ENCODE data around the gene CS.
"Not testable (repeated sequence)": the region's sequence is repeated elsewhere in the genome, so short reads cannot be mapped to it uniquely, and the experiment has no call there.

The CS gene

DNA sequence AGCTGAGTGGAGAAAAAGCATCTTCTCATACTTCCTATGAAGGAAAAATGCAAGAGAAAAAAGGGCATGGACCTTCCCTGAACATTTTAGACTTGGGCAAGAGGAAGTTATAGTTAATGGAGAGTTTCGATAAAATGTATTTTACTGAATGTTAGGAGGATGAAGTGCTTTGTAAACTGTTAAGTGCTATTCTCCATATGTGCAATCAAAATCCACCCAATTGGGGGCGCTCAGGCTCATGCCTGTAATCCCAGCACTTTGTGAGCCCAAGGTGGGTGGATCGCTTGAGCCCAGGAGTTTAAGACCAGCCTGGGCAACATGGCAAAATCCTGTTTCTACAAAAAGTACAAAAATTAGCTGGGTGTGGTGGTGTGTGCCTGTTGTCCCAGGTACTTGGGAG lies 17.5 kb upstream of the CS start:
- DNase-seq: no peak

- peak; percentile 86 to 90 for DNase-seq
These were observed 15.7 kb upstream of the CS start, which contains the start of gene CNPY2 for GRCh38 chr12:56315622-56316473. Gene CNPY2 (minus strand): TSS chr12:56315988. CDS start chr12:56315217, 771 bp downstream.

- no peak for DNase-seq
These were observed 15.1 kb upstream of the CS start for GRCh38 chr12:56315249-56315621.

- no peak for DNase-seq
These were observed 10.9 kb upstream of the CS start for GRCh38 chr12:56311003-56311402.

GRCh38 chr12:56308714-56309113 lies 8.6 kb upstream of the CS start:
- DNase-seq: no peak

- DNase-seq: no peak
These were observed 7.3 kb upstream of the CS start for GRCh38 chr12:56307221-56307965.

DNA sequence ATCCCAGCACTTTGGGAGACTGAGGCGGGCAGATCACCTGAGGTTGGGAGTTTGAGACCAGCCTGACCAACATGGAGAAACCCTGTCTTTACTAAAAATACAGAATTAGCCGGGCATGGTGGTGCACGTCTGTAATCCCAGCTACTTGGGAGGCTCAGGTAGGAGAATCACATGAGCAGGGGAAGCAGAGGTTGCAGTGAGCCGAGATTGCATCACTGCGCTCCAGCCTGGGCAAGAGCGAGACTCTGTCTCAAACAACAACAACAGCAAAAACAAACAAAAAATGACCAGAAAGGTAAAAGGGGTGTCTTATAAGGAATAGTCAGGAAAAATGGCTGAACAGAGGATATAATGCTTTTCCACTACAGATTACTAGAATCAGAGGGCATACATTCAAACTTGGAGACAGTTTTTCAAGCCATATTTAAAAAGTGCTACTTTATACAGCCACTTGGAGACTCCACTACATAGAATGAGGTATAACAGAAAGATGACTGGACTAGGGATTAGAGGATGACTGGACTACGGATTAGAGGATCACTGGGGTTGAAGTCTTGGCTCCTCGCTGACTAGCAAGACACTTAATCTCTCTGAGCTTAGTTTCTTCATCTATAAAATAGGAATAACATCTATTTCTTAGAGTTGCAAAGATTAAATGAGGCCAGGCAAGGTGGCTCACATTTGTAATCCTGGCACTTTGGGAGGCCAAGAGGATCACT lies 4.9 kb upstream of the CS start:
- DNase-seq: no peak

DNA sequence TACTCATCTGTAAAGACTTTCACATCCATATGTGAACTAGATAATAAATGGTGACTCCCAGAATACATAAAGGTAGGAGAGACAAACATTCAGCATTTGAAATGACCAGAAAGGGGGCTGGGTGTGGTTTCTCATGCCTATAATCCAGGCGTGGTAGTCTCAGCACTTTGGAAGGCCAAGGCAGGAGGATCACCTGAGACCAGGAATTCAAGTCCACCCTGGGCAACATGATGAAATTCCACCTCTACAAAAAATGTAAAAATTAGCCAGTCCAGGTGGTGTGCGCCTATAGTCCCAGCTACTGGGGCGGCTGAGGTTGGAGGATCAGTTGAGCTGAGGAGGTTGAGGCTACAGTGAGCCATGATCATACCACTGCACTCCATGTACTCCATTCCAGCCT lies 4.1 kb upstream of the CS start:
- no peak for DNase-seq

- DNase-seq: no peak
These were observed 724 bp upstream of the CS start for GRCh38 chr12:56300644-56301464.

DNA sequence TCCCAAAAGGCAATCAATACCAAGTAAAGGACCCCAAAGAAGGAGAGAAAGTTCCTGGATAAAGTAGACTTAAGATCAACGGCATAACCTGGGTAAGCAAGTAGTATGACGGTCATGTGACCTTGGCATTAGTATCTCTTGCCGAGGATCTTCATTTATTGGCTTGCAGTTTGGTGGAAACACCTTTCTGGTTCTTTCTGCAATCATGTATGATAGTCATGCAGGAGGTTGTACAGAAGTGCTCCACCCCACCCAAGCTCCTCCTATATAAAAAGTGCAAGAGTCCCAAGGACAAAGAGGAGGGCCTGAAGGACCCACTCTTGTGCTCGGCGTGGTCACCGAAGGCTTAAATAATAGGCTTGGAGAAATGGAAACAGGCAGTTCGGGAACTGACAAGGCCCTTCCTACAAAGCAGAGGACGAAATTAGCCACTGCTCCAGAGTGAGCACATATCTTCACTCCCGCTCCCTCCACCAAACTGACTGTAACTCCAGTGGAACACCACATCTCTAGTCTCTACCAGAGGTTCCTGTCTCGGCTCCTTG lies 750 bp downstream of the CS start:
- DNase-seq: peak; percentile 9 to 18

DNA sequence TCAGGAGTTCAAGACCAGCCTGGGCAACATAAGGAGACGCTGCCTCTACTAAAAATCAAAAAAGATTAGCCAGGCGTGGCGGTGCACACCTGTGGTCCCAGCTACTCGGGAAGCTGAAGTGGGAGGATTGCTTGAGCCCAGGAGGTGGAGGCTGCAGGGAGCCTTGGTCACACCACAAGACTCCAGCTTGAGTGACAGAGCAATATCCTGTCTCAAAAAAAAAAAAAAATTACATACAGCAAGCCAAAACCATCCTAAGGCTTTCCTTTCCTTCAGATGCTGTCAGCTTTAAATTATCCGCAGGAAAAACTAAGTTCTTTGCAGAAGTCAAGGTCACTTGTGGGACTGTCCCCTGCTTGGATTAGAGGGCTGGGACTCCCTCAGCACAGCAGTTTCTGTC lies 1.3 kb downstream of the CS start:
- DNase-seq: no peak

GRCh38 chr12:56297400-56297799 lies 2.7 kb downstream of the CS start:
- no peak for DNase-seq

GRCh38 chr12:56296295-56296694 lies 3.8 kb downstream of the CS start:
- no peak for DNase-seq

- no peak for DNase-seq
These were observed 6.3 kb downstream of the CS start for GRCh38 chr12:56293795-56294194.

DNA sequence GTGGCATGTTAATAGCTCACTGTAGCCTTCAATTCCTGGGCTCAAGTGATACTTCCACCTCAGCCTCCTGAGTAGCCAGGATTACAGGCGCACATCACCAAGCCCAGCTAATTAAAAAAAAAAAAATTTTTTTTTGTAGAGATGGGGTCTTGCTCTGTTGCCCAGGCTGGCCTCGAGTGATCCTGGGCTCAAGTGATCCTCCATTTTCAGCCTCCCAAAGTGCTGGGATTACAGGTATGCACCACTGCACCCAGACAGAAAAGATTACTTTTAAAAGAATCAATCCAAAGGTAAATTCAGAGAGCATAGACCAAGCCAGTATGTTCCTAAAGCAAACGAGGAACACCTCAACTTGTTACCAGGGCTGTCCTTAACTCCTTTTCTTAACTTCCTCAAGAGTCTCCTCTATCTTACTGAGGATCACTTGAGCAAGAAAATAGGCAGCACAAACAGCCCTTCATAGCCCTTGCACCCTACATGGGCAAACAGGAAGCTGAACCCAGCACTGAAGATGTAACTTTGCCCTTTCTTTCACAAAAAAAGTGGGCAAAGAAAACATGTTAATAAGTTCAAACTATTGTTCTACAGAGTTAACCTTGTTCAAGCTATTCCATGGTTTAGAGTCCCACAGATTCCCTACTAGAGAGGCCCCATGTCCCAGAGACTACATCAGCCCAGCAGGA lies 11.3 kb downstream of the CS start:
- DNase-seq: no peak

DNA sequence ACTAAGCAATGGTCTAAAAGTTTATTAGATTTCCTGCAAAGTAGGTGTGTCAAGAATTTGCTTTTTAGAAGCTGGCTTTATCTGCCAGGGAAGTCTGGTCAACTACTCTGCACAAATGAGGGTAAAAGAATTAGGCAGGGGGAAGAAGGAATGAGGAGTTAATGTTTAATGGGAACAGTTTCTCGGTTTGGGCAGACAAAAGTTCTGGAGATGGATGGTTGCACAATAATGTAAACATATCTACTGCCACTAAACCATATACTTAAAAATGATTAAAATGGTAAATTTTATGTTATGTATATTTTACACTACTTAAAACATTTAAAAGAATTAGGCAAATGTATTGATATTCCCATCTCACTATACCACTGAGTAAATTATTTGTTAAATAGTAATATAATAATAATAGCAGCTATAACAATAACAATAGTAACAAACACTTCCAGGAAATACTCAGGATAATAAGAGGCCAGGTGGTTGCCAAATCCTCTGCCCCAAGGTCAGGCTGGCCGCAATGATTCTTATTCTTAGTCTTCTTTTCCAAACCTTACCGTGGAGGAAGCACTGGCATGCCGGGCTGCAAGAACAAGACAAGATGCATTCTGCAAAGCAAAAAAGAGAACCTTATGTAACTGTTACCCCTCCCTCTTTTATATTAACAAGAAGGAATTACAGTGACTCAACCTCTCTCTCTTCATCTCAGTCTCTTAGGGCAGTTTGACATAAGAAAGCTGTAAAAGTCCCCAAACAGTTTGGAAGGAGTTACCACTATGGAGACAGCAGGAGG lies 13.9 kb downstream of the CS start:
- DNase-seq: no peak

DNA sequence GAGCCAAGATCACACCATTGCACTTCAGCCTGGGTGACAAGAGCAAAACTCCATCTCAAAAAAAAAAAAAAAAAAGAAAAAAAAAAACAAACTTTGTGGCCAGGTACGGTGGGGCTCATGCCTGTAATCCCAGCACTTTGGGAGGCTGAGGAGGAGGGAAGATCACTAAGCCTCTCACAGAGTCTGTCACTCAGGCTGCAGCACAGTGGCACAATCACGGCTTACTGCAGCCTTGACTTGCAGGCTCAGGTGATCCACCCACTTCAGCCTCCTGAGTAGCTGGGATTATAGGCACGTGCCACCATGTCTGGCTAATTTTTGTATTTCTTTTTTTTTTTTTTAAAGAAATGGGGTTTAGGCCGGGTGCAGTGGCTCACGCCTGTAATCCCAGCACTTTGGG lies 15.9 kb downstream of the CS start:
- DNase-seq: not testable (repeated sequence)

DNA sequence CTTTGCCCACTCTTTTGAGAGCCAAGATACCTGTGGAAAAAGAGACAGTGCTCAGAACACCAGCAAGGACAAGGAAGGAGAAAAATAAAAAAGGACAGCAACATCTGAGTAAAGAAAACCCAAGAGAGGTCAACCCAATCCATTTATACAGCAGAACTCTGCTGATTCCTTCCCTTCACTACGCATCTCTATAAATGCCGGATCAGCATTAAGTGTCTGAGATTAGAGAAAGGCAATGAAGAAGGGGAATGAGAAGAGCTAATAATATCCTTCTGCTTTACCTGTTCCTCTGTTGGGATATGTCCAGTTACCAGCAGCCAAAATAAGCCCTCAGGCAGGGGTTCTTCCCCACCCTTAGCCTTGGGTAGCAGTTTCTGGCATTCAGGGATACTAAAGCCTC lies 17.6 kb downstream of the CS start:
- DNase-seq: no peak

DNA sequence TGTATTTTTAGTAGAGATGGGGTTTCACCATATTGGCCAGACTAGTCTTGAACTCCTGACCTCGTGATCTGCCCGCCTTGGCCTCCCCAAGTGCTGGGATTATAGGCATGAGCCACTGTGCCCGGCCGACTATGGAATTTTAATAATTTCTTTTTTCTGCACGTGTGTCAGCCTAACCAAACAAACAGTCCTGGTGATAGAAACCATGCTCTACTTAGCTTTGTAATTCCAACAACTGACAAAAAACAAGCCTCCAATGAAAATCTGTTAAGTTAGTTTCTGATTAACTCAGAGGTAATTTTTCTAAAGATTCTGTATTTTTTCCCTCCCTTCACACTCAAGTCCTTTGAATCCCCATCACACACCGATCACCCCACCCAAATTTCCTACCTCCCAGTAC lies 18.1 kb downstream of the CS start:
- DNase-seq: no peak

DNA sequence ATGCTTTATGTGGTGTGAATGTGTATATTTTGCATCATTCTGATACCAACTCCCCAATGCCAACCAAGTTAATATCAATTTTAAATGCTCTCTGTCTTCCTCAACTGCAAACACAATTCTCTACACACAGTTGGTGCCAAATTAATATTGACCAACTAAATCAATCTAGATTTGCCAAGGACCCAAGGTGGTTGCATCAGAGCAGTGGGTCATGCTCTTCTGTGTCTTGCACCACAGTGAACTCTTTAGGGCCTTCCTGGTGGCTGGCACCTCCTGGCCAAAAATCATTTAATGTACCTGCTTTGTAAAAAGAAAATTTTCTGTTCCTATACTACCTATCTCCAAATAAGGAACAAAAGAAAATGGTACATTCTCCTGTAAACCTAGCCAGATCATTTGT lies 19.3 kb downstream of the CS start:
- DNase-seq: no peak

GRCh38 chr12:56278905-56279304 lies 21.2 kb downstream of the CS start:
- DNase-seq: no peak
